CD4-positive, alpha-beta T cell treated with Interleukin-12 subunit alpha and Interleukin-12 subunit beta, for 1 hour (primary cell): ENCODE measurements around the gene DPY19L3.
"Not testable (repeated sequence)": the region's sequence is repeated elsewhere in the genome, so short reads cannot be mapped to it uniquely, and the experiment has no call there.

Source experiments
- DNase-seq: peaks from one replicate; pipeline ENCODE4 v3.0.0-alpha.2; 2020

DPY19L3 gene

DNA sequence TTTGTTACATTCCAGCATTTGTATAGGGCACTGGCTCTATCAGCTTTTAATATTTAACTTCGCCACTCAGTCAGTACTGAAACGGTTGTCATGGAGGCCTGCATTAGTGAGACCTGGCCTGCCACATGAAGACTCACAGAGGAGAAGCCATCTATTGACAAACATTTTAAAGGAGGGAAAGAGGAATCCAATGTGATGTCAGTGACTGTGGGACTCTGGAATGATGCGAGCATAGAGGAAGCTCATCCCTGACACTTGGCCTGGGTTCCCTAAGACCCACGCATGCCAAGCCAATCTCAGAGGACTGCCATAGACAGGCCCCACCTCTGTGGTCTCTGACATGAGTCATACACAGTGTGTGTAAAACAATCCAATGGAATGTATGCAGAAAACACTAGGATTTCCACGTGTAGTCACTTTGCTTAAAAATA, 7.9 kb upstream of the DPY19L3 start:
- DNase-seq = no peak

DNA sequence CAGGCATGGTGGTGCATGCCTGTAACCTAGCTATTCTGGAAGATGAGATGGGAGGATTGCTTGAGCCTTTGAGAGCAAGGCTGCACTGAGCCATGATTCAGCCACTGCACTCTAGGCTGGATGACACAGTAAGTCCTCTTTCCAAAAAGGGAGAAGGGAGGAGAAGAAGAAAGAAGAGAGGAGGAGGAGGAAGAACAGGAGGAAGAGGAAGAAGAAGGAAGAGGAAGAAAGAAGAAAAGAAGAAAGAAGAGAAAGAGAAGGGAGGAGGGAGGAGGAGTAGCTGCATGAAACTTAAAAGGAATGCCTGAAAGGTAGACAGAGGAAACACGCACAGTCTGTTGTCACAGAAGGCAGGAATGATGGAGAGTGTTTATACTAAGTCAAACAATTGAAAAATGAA, 3.6 kb upstream of the DPY19L3 start:
- no peak for DNase-seq

- DNase-seq = no peak
Measured at GRCh38 chr19:32403291-32403995, 2.1 kb upstream of the DPY19L3 start.

GRCh38 chr19:32404213-32404932, 1.2 kb upstream of the DPY19L3 start:
- DNase-seq = no peak

DNA sequence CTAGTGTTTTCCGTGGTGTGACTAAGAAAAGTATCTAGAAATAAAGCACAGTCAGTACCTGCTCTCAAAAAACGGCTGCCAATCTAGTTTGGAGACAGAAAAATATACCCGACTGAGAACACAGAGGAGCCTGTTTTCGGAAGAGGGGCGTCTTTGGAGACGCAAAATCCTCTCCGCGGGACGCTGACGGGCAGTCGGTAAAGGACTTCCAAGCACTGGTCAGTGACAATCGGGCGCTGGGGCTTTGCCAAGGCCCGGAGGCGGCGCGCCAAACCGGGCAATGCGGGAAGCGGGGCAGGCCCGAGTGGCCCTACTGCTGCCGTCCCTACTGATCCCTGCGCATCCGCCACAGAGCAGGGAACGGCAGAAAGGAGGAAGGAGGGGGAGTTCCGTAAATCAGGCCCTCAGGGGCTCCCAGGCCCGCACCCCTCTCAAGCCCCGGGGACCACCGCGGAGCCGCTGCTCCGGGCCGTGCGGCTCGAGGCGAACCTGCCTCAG, 588 bp upstream of the DPY19L3 start:
- no peak for DNase-seq

DNA sequence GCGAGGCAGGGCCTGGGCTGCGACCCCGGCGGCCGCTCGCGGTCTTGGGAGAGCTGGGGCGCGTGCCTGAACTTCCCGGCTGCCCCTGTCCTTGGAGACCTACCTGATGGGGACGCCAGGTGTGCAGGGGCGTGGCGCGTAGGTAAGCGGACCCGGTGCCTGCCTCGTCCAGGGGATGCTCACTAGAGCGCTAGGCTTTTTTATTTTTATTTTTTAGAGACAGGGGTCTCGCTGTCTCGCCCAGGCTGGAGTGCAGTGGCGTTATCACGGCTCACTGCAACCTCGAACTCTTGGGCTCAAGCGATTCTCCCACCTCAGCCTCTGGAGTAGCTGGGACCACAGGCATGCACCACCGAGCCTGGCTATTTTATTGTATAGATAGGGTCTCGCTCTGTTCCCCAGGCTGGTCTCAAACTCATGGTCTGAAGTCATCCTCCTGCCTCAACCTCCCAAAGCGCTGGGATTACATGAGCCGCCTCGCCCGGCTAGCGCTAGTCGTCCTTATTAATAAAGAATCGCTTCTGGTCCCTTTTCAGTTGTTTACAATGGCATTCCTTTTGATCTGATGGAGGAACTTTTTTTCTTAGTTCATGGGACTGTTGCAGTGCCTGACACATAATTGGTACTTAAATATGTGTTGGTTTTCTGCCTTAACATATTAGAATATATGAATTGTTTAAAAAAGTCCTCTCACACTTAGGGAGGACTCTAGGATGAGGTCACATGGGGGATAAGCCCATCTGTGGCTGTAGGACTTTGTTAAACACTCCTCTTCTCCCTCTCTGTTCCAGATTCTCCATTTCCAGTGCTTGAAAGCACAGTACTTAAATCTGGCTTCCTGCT, 812 bp downstream of the DPY19L3 start:
- DNase-seq = no peak

DNA sequence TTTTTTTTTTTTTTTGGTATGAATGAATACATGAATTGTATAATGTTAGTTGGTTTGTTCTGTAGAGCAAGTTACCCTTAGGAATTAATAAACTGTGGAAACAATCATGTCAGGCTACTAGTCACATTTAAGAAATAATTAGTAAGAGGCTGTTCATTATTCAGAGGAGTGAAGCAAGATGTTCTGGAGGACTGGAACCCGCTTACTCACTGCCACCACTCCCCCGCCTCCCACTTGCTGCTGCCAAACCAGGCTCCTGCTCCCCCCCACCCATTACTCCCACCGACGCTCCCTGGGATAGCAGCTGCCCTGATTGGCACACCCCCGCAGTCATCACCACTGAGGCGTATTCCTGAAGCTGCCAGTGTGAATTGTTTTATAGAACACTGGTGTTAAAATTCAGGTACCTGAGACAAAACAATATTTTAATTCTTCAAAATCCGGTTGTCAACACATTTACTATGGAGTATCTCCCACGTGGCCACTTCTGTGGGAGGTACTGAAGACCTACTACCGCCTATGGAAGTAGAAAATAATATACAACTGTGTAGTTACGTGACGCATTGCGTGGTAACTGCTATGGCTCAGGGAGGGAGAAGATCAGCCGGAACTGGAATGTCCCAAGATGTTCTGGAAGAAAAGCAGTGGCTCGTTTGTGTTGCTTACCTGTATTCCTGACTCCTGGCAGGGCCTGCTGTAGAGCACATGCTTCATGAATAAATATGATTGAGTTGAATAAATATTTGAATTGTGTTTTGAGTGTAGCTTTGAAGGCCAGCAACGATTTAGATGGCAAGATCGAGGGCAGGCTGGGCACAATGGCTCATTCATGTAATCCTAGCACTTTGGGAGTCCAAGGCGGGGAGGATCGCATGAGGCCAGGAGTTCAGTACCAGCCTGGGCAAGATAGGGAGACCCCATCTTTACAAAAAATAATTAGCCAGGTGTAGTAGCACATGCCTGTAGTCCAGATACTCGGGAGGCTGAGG, 1.7 kb downstream of the DPY19L3 start:
- no peak for DNase-seq

- DNase-seq = no peak
Measured at GRCh38 chr19:32415246-32415645, 9.7 kb downstream of the DPY19L3 start.

- no peak for DNase-seq
Measured at GRCh38 chr19:32415669-32416068, 10.1 kb downstream of the DPY19L3 start.

GRCh38 chr19:32416749-32417456, 11.3 kb downstream of the DPY19L3 start:
- DNase-seq = no peak

GRCh38 chr19:32418155-32418554, 12.6 kb downstream of the DPY19L3 start:
- DNase-seq = no peak

GRCh38 chr19:32421589-32422361, 16.2 kb downstream of the DPY19L3 start:
- DNase-seq = no peak

GRCh38 chr19:32422435-32422834, 16.9 kb downstream of the DPY19L3 start:
- no peak for DNase-seq

GRCh38 chr19:32423944-32424343, 18.4 kb downstream of the DPY19L3 start:
- not testable (repeated sequence) for DNase-seq

DNA sequence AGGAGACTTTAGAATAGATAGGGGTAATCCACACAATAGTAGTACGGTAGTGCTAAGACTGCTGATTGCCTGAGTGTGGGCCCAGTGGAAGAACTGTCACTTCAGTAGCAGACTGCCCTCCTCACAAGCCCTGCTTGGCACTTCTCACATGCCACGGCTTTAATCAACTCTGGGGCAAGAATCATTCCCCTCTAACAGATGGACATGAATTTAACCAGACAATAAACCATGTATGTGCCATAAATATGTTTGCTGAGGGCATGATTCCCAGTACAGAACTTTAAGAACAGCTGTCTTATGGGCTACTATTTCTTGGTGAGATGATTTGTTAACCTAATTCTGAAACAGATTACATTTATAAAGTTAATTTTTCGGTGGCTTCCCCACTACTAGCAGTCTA, 22.0 kb downstream of the DPY19L3 start:
- DNase-seq = no peak

GRCh38 chr19:32436692-32437091, 31.1 kb downstream of the DPY19L3 start:
- no peak for DNase-seq

- DNase-seq = no peak
Measured at GRCh38 chr19:32437096-32437495, 31.5 kb downstream of the DPY19L3 start.

GRCh38 chr19:32438751-32439150, 33.2 kb downstream of the DPY19L3 start:
- DNase-seq = no peak

GRCh38 chr19:32442650-32443049, 37.1 kb downstream of the DPY19L3 start:
- DNase-seq = no peak

GRCh38 chr19:32447534-32447933, 42.0 kb downstream of the DPY19L3 start:
- not testable (repeated sequence) for DNase-seq

DNA sequence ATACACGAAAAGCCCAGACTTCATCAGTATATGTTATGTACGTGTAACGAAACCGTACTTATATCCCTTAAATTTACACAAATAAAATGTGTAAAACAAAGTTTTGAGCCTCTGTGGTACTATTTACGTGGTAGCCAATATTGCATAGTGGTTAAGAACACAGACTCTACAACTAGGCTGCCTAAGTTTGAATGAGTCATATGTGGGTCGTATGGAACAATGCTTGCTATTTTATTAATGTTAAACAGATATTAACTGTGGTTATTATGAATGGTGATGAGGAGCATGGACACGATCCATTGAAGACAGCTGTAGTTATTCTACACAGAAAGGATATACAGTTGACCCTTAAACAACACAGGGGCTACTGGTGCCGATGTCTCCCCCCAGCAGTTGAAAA, 42.5 kb downstream of the DPY19L3 start:
- no peak for DNase-seq
